CD4-positive, alpha-beta T cell treated with Interleukin-4 for 1 hour (primary cell): Measurements from ENCODE around the gene ATG2A.

ENCODE experiments used
- DNase-seq, 2 donors: peaks; one replicate each; pipeline ENCODE4 v3.0.0-alpha.2; 2020 to 2022

Gene ATG2A

GRCh38 chr11:64916775-64917662 lies at the start of gene ATG2A:
TSS of gene ATG2A (minus strand) at chr11:64917209. CDS start at chr11:64917135, 74 bp downstream.
- DNase-seq, result peak; percentile 99 to 100

- DNase-seq, result no peak
These were observed 46.1 kb upstream of the ATG2A start for GRCh38 chr11:64963072-64963631.

GRCh38 chr11:64960719-64961118 lies 43.7 kb upstream of the ATG2A start:
- no peak for DNase-seq

- no peak for DNase-seq
These were observed 42.5 kb upstream of the ATG2A start for GRCh38 chr11:64959498-64959897.

- DNase-seq, result no peak
These were observed 37.2 kb upstream of the ATG2A start for GRCh38 chr11:64954201-64954600.

GRCh38 chr11:64951529-64951928 lies 34.5 kb upstream of the ATG2A start:
- DNase-seq, result no peak

- DNase-seq, result no peak
These were observed 30.3 kb upstream of the ATG2A start for GRCh38 chr11:64947208-64947814.

- no peak for DNase-seq
These were observed 19.5 kb upstream of the ATG2A start for GRCh38 chr11:64936539-64936938.

GRCh38 chr11:64935359-64936081 lies 18.5 kb upstream of the ATG2A start, which contains the start of gene GPHA2:
TSS of gene GPHA2 (minus strand) at chr11:64935893. CDS start at chr11:64935460, 433 bp downstream.
- DNase-seq, result no peak

GRCh38 chr11:64934682-64935358 lies 17.8 kb upstream of the ATG2A start:
- no peak for DNase-seq

- DNase-seq, result no peak
These were observed 17.1 kb upstream of the ATG2A start for GRCh38 chr11:64933935-64934681.

- no peak for DNase-seq
These were observed 16.4 kb upstream of the ATG2A start for GRCh38 chr11:64933213-64933934.

GRCh38 chr11:64932324-64932723 lies 15.3 kb upstream of the ATG2A start:
- no peak for DNase-seq

- DNase-seq, result no peak
These were observed 14.3 kb upstream of the ATG2A start for GRCh38 chr11:64931290-64931689.

- DNase-seq, result no peak
These were observed 13.3 kb upstream of the ATG2A start for GRCh38 chr11:64930340-64930739.

GRCh38 chr11:64929625-64930024 lies 12.6 kb upstream of the ATG2A start:
- no peak for DNase-seq

- DNase-seq, result no peak
These were observed 11.9 kb upstream of the ATG2A start for GRCh38 chr11:64928957-64929356.

- DNase-seq, result no peak
These were observed 9.7 kb upstream of the ATG2A start for GRCh38 chr11:64926689-64927088.

GRCh38 chr11:64925536-64926436 lies 8.8 kb upstream of the ATG2A start:
- no peak for DNase-seq

GRCh38 chr11:64924910-64925284 lies 7.9 kb upstream of the ATG2A start:
- DNase-seq, result no peak
